SK-N-SH (cell line): ENCODE data around the gene MYO15A. TPM values are rescaled to one million over a fixed set of nuclear protein-coding genes. Genes with fewer than 3 reads are reported as not detected.

Experiments used
- CTCF ChIA-PET: fragments of 300-600, 350-600 bp; formaldehyde crosslinking; extraction: SDS; loops from one replicate; lab custom pipeline; 2021; lab: Yijun Ruan, JAX
- POLR2A ChIA-PET: fragments of 350-600 bp; sonication (Branson Sonifier 250); formaldehyde crosslinking; extraction: SDS; loops from one replicate; lab custom pipeline; 2020; ENCODE audit warnings: antibody characterized with exemption, inconsistent platforms; lab: Yijun Ruan, JAX
- DNase-seq: peaks from one replicate; pipeline ENCODE4 v3.0.0; 2012
- H2AFZ ChIP-seq: fragments of 200-600 bp; sonication (generic); 2 replicates; pipeline ENCODE4 v1.8.1; 2016; ENCODE audit warnings: antibody characterized with exemption, mild to moderate bottlenecking, low read depth
- H3F3A ChIP-seq: fragments of 200-600 bp; sonication (generic); replicated peaks from 2 replicates; pipeline ENCODE3; 2016; ENCODE audit warnings: antibody characterized with exemption, mild to moderate bottlenecking; ENCODE audit not compliant: insufficient read depth
- H3K27ac ChIP-seq, 2 experiments: fragments of 200-500 bp in 1 of 2; fragments of 200-600 bp in 1 of 2; sonication (Bioruptor generic) in 1 of 2; sonication (generic), shearing (Covaris generic) in 1 of 2; 2 replicates each; pipeline versions ENCODE4 v1.5.1 to v1.6.1; 2014 to 2016; ENCODE audit warnings: low read depth in 2 of 2, inconsistent platforms in 1 of 2, low read length in 1 of 2, mild to moderate bottlenecking in 1 of 2, mixed read lengths in 1 of 2
- H3K27me3 ChIP-seq: fragments of 200-600 bp; sonication (generic), shearing (Covaris generic); 2 replicates; pipeline ENCODE4 v1.6.1; 2016; ENCODE audit warnings: mixed run types; ENCODE audit not compliant: insufficient read depth
- H3K36me3 ChIP-seq, 2 experiments: fragments of 200-500 bp in 1 of 2; fragments of 200-600 bp in 1 of 2; sonication (Bioruptor generic) in 1 of 2; sonication (generic) in 1 of 2; replicated peaks in 1 of 2; 2 replicates each; pipeline versions ENCODE3 to v1.5.1; 2014 to 2016; ENCODE audit warnings: low read length in 1 of 2, mild to moderate bottlenecking in 1 of 2; ENCODE audit not compliant: insufficient read depth in 2 of 2, control insufficient read depth in 1 of 2
- H3K4me1 ChIP-seq, 2 experiments: fragments of 200-500 bp in 1 of 2; fragments of 200-600 bp in 1 of 2; sonication (Bioruptor generic) in 1 of 2; sonication (generic), shearing (Covaris generic) in 1 of 2; 2 replicates each; pipeline versions ENCODE4 v1.5.1 to v1.6.1; 2014 to 2016; ENCODE audit warnings: low read depth in 1 of 2, low read length in 1 of 2, mixed run types in 1 of 2; ENCODE audit not compliant: insufficient read depth in 2 of 2, control insufficient read depth in 1 of 2
- H3K4me2 ChIP-seq: fragments of 200-600 bp; sonication (generic), shearing (Covaris generic); 2 replicates; pipeline ENCODE4 v1.6.1; 2017; ENCODE audit warnings: mixed run types
- H3K4me3 ChIP-seq, 2 experiments: fragments of 200-500 bp in 1 of 2; fragments of 200-600 bp in 1 of 2; sonication (Bioruptor generic) in 1 of 2; sonication (generic), shearing (Covaris generic) in 1 of 2; 2 replicates each; pipeline versions ENCODE4 v1.5.1 to v1.8.1; 2014 to 2016; ENCODE audit warnings: low read depth in 2 of 2, inconsistent platforms in 1 of 2, low read length in 1 of 2, mild to moderate bottlenecking in 1 of 2, mixed read lengths in 1 of 2, moderate library complexity in 1 of 2
- H3K79me2 ChIP-seq: fragments of 200-600 bp; sonication (generic); 2 replicates; pipeline ENCODE4 v1.8.1; 2017; ENCODE audit warnings: mild to moderate bottlenecking; ENCODE audit not compliant: insufficient read depth
- H3K9ac ChIP-seq: fragments of 200-600 bp; sonication (generic); 2 replicates; pipeline ENCODE4 v1.6.1; 2017; ENCODE audit warnings: mixed run types
- H3K9me2 ChIP-seq: fragments of 200-600 bp; sonication (generic); 2 replicates; pipeline ENCODE4 v1.6.1; 2017; ENCODE audit warnings: mixed run types
- H3K9me3 ChIP-seq: fragments of 200-600 bp; sonication (generic); 2 replicates; pipeline ENCODE4 v1.6.1; 2017; ENCODE audit warnings: mixed run types, mild to moderate bottlenecking, moderate library complexity
- H4K20me1 ChIP-seq: fragments of 200-600 bp; sonication (generic); 2 replicates; pipeline ENCODE4 v1.6.1; 2017; ENCODE audit warnings: mild to moderate bottlenecking, mixed run types; ENCODE audit not compliant: insufficient read depth
- CHD2 ChIP-seq: fragments of 150-350 bp; IDR thresholded peaks from 2 replicates; pipeline ENCODE4 v1.6.1; 2018; ENCODE audit warnings: low read length; ENCODE audit not compliant: partially characterized antibody
- CTCF ChIP-seq: fragments of 200-600 bp; sonication (generic); IDR thresholded peaks from 2 replicates; pipeline ENCODE4 v1.6.1; 2017; ENCODE audit warnings: antibody characterized with exemption, mild to moderate bottlenecking, moderate library complexity
- FOXM1 ChIP-seq: IDR thresholded peaks from 2 replicates; pipeline ENCODE4 v1.4.0; 2012; ENCODE audit warnings: low read depth, mild to moderate bottlenecking
- MXI1 ChIP-seq: IDR thresholded peaks from 2 replicates; pipeline ENCODE4 v1.6.1; 2012; ENCODE audit warnings: mild to moderate bottlenecking, low read depth, low read length, improper control_type of control experiment
- RAD21 ChIP-seq: IDR thresholded peaks from 2 replicates; pipeline ENCODE4 v1.6.1; 2012; ENCODE audit warnings: mild to moderate bottlenecking, low read length
- WGBS: methylation state at CpG from one replicate; pipeline ENCODE4 v1.1.6; 2017; ENCODE audit warnings: low lambda C conversion rate; 5-methylcytosine and 5-hydroxymethylcytosine counted together
- polyA plus RNA-seq, 3 experiments: library from polyadenylated mRNA; depleted of rRNA; stranded (reverse); fragments of >200 nt; gene quantifications; 2 replicates each; pipeline ENCODE4 v1.2.3, GENCODE V29; 2012
- TF ChIP-seq, protein P1 (sequence below): IDR thresholded peaks from 2 replicates; pipeline ENCODE4 v1.4.0; 2012; ENCODE audit warnings: low read depth

MYO15A gene
- polyA plus RNA-seq, 1 of the 3 experiments (the other 2 are of a cell fraction) = 0.43 TPM

- Histone ChIP-seq H3K4me3 (peak overlapping the region; percentile 65 to 84), H4K20me1 (peaks cover 52% of the 10 kb centered on the region), H3K79me2 (peaks cover 56% of the 10 kb centered on the region), H3F3A (peaks cover 57% of the 10 kb centered on the region), H3K9me3 (no peaks in the 10 kb centered on the region), H3K9ac (peak overlapping the region; percentile 93), H2AFZ (no peak overlapping the region), H3K4me1 (peaks cover 17 to 50% of the 10 kb centered on the region in 2 experiments), H3K27ac (peak overlapping the region; percentile 96 to 98), H3K27me3 (no peaks in the 10 kb centered on the region), H3K4me2 (peak overlapping the region; percentile 98), H3K9me2 (no peaks in the 10 kb centered on the region), H3K36me3 (peaks cover 2 to 3% of the 10 kb centered on the region in 2 experiments)
- TF ChIP-seq, protein P1, sequence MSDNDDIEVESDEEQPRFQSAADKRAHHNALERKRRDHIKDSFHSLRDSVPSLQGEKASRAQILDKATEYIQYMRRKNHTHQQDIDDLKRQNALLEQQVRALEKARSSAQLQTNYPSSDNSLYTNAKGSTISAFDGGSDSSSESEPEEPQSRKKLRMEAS = peak; percentile 68
- TF ChIP-seq MXI1 = 0 out of 2 replicates have a peak, but pooled peaks have one; percentile 9
- TF ChIP-seq CTCF = 0 out of 2 replicates have a peak, but pooled peaks have one; percentile 7
- TF ChIP-seq CHD2 = no peak
- CTCF ChIA-PET = interaction anchor here (0.6 to 2.8 kb wide), 5 partner anchors 8 to 41 kb away, joined by 4 to 14 read pairs (median 5); no protein-coding TSS in a partner anchor
- POLR2A ChIA-PET = interaction anchor here (1.0 to 2.0 kb wide), 3 partner anchors 14 to 58 kb away, joined by 3 to 5 read pairs (median 3); no protein-coding TSS in a partner anchor
- no peak for DNase-seq
- WGBS = 7% methylated on average over 9 of the region's 92 CpGs
Observed at GRCh38 chr17:18184143-18185031, 75.8 kb downstream of the MYO15A start.

DNA sequence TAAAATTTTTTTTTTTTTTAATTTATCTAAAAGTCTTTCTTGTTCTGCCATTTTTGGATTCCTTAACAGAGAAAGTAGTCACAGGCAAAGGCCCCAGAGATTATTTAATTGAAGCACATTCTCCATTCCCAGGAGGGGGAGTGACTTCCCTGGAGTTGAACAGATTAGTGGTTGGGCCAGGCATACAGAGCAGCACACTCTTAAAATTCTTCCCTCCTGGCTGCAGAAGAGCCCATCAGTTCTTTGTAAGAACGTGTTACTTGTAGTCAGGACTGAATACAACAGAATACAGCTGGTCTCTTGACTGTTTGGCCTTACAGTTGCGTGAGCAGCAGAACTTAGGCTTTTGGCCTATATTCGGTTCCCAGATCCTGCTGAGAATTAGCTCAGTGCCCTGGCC lies 76.8 kb downstream of the MYO15A start:
- TF ChIP-seq RAD21 (0 out of 2 replicates have a peak, but pooled peaks have one; percentile 4), FOXM1 (no peak)
- Histone ChIP-seq H3K27me3 (no peaks in the 10 kb centered on the region), H3F3A (peaks cover 57% of the 10 kb centered on the region), H3K4me2 (peak overlapping the region; percentile 98), H3K36me3 (peaks cover 6 to 7% of the 10 kb centered on the region in 2 experiments), H3K27ac (peak overlapping the region; percentile 96 to 98), H4K20me1 (peaks cover 62% of the 10 kb centered on the region), H3K4me1 (peaks cover 17 to 57% of the 10 kb centered on the region in 2 experiments), H3K9me3 (no peaks in the 10 kb centered on the region), H2AFZ (no peak overlapping the region), H3K4me3 (peak overlapping the region; percentile 65 to 84), H3K79me2 (peaks cover 66% of the 10 kb centered on the region), H3K9ac (peak overlapping the region; percentile 93), H3K9me2 (no peaks in the 10 kb centered on the region)
- POLR2A ChIA-PET = no interaction called here
- DNase-seq = no peak
- CTCF ChIA-PET = interaction anchor here (1.4 to 2.8 kb wide), 2 partner anchors 32 to 45 kb away, joined by 3 to 14 read pairs; no protein-coding TSS in a partner anchor
- WGBS = 41% methylated on average over 3 of the region's 3 CpGs
